Suppressor macrophage treated with lipopolysaccharide for 1 hour (primary cell): ENCODE data around the gene EVI5.

Experiments used
- DNase-seq, 3 donors: peaks; one replicate each; pipeline ENCODE4 v3.0.0-alpha.2; 2020 to 2022

EVI5 gene

GRCh38 chr1:92482665-92483609 lies 302.0 kb downstream of the EVI5 start:
- peak in 2 of 3 donors; percentile 23 to 38 for DNase-seq

- no peak for DNase-seq
These were observed 302.8 kb downstream of the EVI5 start for GRCh38 chr1:92481971-92482664.

DNA sequence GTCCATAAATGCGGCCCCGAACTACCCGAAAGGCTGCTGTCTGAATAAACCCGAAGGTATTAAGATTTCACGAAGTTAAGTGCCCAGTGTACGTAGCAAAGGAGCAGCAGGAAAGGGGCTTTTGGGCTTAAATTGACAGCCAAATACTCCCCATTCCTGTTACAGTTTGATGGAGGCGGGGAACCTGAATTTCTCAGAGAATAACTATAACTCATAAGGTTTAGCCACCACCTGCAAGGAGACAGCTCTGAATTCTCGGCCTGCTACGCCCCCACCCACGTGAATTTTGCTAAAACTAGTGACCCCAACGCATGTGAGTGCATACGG lies 303.3 kb downstream of the EVI5 start:
- no peak for DNase-seq

GRCh38 chr1:92480813-92481598 lies 303.9 kb downstream of the EVI5 start:
- no peak for DNase-seq

DNA sequence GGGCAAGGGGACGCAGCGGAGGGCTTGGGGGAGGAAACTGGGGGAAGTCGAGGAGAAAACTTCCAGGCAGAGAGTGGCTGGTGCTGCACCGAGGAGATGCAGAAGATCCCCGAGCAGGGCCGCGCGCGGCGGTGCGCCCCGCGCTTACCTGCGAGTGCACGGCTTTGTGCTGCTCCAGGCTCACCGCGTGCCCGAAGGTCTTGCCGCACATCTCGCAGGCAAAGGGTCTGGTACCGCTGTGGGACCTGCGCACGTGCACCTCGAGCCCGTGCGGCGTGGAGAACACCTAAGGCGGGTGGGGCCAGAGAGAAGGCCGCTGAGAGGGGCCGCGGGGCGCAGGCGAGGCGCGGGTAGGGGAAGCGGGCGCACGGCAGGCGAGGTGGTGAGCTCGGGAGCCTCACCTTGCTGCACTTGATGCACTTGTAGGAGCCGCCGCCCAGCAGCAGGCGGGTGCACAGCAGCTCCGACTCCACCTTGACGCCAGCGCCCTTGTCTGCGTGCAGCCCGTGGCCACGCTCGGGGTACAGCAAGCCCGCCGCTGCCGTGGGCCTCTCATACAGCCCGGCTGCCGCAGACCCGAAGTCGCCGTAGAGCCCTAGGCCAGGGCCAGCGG lies 304.6 kb downstream of the EVI5 start:
- DNase-seq = no peak

- no peak for DNase-seq
These were observed 305.3 kb downstream of the EVI5 start for GRCh38 chr1:92479587-92479986.

GRCh38 chr1:92478393-92478792 lies 306.5 kb downstream of the EVI5 start:
- DNase-seq = no peak

GRCh38 chr1:92476071-92476631 lies 308.8 kb downstream of the EVI5 start:
- DNase-seq = peak; percentile 52 to 60 (median 57)

- no peak for DNase-seq
These were observed 309.9 kb downstream of the EVI5 start for GRCh38 chr1:92475029-92475428.

GRCh38 chr1:92473781-92474495 lies 311.0 kb downstream of the EVI5 start:
- DNase-seq = no peak

DNA sequence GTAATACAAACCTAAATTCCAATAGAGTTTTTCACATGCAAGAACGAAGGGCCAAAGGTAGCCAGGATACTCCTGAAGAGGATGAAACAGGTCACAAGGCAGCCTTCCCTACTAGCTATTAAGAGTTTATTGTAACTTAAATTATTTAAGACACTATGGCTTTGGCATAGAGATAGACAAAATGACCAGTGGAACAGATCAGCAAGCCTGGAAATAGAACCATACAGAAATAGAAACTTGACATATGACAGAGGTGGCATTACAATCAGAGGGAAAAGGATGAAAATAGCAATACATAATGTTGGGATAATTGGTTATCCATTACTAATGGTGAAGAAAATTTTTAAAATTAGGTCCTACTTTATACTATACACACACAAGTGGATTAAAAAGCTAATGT lies 314.7 kb downstream of the EVI5 start:
- DNase-seq = no peak

DNA sequence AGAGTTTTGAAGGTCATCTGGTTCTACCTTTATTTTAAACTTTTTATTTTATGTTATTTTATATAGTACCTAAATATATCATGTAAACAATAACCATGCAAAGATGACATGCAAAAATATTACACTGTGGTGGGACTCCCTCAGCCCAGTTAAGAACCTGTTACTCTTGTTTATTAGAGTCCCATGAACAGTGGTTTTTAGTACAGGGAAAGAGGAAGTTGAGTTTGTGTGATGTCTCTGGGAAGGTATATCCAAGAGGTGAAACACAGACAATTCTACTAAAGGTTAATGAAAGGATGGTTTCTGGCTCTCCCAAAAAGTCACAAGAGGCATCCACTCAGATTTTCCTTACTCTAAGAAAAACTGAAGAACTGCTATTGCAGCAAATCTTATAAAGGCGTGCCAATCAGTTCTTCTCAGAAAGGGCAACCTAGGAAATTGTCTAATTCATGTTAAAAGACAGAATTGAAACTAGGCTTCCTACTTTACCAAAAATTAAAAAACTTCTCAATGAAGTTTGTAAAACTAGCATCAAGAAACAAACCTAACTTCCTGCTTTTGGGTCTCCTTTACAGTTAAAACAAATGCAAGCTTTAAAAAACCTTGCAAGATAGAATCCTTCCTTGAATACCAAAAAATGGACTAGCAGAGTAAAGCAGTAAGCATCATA lies 318.1 kb downstream of the EVI5 start:
- no peak for DNase-seq

- DNase-seq = no peak
These were observed 319.7 kb downstream of the EVI5 start for GRCh38 chr1:92465256-92465647.

DNA sequence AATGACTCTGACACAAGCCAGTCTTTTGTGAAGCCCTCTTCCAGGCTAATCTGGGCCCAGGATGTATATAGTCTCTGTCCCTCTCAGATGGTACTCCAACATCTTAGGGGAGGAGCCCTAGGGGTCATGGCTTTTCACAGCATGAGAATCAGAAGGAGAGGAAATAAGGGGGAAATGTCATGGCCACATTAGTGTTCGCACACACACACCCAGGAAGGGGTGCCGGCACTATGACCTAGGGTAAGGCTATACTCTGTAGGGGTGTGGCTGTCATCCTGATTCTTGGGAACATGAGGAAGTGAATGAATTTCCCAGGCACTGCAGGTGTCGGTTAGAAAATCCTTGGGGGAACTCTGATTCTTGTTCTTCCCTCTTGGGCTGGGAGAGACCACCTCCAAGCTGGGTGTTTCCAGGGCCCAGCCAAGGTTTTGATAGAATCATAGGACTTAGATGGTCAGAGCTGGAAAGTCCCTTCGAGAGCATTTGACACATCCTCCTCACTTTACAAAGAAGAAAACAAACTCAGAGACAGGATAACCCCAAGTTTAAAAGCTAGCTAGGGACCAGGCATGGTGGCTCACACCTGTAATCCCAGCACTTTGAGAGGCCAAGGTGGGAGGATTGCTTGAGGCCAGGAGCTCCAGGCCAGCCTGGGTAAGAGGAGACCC lies 320.2 kb downstream of the EVI5 start:
- DNase-seq = peak; percentile 32 to 42 (median 40)

DNA sequence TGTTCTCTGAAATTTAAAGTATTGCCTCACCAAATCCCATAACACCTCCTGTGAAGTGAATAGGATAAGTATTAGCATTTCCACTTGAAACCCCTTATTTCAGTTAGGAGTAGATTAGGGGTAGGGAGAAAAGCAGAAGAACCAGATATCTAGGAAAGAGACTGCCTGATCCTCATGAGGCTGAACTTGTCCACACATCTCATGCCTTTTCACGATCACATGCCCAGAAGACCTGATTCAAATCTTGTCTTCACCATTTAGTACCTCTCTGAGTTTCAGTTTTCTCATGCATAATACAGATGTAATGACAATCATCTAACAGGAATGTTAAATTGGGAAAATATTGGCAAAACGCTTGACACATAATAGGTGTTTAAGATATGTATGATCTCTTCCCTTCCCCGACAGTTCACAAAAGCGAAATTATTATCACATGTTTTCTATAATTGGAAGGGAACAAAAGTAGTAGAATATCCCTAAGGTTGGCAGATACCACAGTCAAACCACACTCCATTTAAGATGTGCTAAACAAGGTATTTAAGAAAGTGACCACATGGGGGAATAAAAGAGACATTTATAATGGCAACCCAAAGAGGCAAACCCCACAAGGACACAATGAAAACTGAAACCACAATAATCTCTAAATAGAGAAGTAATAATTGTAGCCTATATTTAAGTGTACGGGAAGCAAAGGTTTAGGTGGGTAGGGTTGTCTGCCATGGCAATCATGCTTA lies 323.4 kb downstream of the EVI5 start:
- peak; percentile 44 to 66 (median 52) for DNase-seq

- DNase-seq = peak; percentile 66 to 81 (median 80)
These were observed 325.0 kb downstream of the EVI5 start for GRCh38 chr1:92459871-92460320.
